CD4-positive, alpha-beta T cell treated with Interleukin-10 for 1 hour (primary cell): ENCODE results near the gene HACD3.
"Not testable (repeated sequence)": the region's sequence is repeated elsewhere in the genome, so short reads cannot be mapped to it uniquely, and the experiment has no call there.

Experiments
- DNase-seq: peaks from one replicate; pipeline ENCODE4 v3.0.0-alpha.2; 2020

HACD3 gene

DNA sequence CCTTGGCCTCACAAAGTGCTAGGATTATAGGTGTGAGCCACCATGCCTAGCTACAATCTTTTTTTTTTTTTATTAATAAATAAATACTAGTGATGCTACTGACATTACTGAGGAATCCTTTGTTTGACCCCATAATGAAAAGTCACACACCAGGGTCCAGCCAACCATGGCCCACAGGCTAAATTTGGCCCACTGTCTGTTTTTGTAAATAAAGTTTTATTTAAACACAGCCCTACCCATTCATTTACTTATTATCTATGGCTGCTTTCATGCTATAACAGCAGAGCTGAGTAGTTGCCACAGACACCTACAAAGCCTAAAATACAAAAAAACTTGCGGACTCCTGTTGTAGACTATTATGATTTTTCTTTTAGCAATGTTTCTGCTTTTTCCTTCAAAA, 73.3 kb downstream of the HACD3 start:
- no peak for DNase-seq

- DNase-seq: peak; percentile 92
Observed at GRCh38 chr15:65610871-65611718, 80.8 kb downstream of the HACD3 start, which contains the start of gene INTS14. TSS of gene INTS14 (minus strand) at chr15:65611131. CDS start at chr15:65607380, 3,751 bp downstream.

- no peak for DNase-seq
Observed at GRCh38 chr15:65611888-65612615, 81.8 kb downstream of the HACD3 start.

DNA sequence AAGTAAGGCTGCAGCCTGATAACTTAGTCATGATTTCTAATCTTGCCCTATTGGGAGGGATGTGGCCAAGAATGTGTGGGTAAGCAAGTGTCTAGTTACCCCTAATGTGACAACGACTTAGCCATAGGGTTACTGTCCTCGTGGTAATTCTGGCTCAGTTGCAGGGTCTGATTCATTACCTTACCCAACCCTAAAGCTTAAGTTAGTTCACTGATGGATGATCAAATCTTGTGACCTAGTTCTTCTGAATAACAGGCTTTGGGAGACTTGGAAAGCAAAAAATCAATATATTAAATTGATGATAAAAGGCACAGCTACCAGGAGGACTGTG, 82.3 kb downstream of the HACD3 start:
- DNase-seq: no peak

DNA sequence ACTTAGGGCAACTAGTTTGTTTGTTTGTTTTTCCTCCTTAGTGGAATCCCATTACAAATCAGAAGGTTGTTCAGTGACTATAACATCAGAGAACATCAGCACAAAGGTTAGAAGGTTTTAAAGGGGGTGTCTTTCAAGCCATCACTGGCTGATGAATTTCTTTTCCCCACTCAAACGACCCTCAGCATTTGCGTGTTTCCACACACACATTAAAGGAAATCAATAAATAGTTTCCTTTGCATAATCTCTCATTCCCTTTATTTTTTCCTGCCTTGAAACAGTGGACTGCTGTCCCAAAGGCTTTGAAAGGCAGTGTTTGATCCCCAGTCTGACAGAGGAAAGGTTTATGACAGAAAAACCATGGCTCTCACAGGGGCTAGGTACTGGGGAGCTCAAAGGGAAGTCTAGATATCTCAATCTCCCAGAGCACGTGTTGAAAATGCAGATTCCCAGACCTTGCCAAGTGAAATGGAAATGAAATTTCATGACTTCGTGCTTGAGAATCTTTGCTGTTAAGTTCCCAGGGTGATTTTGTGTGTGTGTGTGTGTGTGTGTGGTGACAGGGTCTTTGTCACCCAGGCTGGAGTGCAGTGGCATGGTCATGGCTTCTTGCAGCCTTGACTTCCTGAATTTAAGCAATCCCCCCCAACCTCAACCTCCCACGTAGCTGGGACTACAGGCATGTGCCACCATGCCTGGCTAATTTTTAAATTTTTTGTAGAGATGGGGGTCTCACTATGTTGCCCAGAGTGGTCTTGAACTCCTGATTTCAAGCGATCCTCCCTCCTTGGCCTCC, 82.9 kb downstream of the HACD3 start:
- no peak for DNase-seq

DNA sequence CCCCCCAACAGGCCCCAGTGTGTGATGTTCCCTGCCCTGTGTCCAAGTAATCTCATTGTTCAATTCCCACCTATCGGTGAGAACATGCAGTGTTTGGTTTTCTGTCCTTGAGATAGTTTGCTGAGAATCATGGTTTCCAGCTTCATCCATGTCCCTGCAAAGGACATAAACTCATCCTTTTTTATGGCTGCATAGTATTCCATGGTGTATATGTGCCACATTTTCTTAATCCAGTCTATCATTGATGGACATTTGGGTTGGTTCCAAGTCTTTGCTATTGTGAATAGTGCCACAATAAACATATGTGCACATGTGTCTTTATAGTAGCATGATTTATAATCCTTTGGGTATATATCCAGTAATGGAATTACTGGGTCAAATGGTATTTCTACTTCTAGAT, 85.6 kb downstream of the HACD3 start:
- not testable (repeated sequence) for DNase-seq

DNA sequence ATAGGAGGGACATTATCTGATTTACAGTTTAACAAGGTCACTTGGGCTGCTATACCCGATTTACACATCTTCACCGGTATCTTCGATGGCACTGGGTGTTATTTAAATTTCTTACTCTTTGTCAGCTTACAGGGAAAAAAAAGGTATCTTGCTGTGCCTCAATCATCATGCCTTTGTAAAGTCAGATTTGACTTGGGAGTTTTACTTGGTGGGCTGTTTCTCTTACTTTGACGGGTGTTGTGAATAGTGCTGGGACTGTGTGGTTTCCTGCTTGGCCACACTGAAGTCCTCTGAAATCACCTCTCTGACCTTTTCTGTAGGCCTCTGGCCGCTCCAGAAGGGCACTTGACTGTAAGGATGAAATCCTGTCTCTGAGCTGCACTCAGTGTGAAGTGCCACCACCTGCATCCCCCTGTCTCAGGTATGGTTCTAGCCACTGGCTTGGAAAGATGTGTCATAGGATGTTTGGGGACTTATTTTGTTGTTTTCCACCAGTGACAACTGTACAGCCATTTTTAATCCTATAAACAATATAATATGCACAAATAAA, 88.4 kb downstream of the HACD3 start:
- no peak for DNase-seq

DNA sequence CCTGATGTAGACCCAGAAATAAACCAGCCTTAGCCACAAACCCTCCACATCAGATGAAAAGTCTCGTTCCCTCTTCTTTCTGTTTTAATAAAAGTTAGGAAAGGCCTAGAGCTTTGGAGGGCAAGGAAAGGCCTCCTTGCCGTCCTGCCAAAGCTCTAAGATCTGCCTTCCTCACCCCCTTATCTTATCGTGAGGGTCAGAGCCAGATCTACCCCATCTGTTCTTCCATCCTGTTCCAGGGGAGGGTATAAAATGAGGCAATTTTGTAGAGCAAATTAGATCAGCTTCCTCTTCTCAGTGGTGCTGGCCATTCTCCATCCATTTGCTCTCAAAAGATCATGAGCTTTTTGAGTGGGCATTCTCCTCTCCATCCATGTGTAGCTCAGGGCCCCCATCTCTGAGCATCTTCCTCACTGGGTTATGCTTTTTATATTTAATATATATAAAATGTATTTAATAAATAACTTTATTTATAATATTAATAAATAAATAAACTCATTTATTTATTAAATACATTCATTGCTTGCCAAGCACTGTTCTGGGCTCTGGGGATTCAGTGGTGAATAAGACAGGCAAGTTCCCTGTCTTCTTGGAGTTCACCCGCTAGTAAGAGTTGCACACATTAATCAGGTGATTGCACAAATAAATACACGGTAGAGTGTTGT, 89.5 kb downstream of the HACD3 start:
- DNase-seq: no peak

DNA sequence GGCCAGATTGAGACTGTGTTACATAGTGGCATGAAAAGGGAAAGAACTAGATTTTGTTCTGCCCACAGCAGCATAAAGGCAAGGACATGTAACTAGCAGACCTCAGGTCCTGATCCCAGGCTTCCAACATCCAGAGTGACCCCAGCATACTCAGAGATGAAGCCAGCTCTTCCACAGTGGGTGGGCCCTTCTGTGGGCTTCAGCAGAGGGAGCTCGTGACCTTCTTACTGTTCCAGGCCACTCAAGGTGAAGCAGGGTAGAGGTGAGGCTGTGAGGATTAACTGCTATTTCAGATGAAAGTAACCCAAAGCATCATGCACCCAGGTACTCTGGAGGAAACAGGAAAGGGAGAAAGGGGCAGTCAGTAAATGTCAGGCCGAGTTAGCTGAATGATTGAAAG, 90.6 kb downstream of the HACD3 start:
- DNase-seq: no peak

DNA sequence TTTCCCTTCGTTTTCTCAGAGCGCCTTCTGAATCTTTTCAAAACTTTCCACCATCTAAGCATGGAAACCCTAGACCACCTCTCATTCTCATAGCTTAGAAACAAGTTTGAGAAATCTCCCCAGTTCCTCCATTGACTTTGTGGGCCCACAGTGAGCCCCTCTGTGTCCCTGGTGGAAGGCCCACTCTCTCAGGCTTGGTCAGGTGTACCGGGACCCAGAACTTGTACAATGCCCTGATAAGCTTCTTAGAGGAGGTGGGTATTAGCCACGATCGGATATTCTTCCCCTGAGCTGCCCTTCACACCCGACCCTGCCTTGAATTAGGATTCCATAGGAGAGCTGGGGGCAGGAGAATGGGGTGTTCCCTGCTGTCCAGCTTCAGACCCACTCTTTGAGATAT, 91.4 kb downstream of the HACD3 start, which contains the start of gene SLC24A1:
SLC24A1 (plus strand) TSS at position 301 of the 400 bp plus-strand sequence. CDS start 2,143 bp downstream, outside the sequence.
- no peak for DNase-seq

DNA sequence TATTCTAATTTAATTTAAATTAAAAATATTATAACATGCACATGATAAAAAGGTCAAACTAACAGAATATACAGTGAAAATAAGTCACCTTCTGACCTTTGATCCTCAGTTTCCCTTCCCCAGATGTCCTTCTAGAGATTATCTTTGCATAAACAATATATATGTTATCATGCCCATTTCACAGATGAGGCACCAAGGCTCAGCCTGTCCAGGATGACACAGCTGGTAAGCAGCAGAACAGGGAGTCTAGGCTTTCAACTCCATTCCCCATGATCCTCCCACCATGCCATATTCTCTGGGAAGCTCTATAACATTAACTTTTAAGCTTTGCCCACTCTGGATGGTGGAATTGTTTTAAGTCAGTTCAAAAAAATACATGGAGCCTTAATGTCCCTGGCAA, 92.8 kb downstream of the HACD3 start:
- DNase-seq: no peak

GRCh38 chr15:65626856-65627255, 96.6 kb downstream of the HACD3 start:
- DNase-seq: no peak
